Vagina (tissue), 2 donors: ENCODE measurements around the gene NOS3. TPM values are rescaled to one million over a fixed set of nuclear protein-coding genes. Genes with fewer than 3 reads are reported as not detected.

Source experiments
- DNase-seq, 2 donors: peaks; one replicate each; pipeline ENCODE4 v3.0.0-alpha.2; 2017; ENCODE audit errors: extremely low spot score in 2 of 2
- H3K27ac ChIP-seq: fragments of 200-600 bp; sonication (generic); one replicate; pipeline ENCODE4 v1.5.1; 2019
- H3K27me3 ChIP-seq: fragments of 200-600 bp; sonication (generic); one replicate; pipeline ENCODE4 v1.5.1; 2019
- H3K36me3 ChIP-seq, 2 donors: fragments of 200-600 bp; sonication (generic); one replicate each; pipeline ENCODE4 v1.5.1; 2017 to 2019
- H3K4me1 ChIP-seq: fragments of 200-600 bp; sonication (generic); one replicate; pipeline ENCODE4 v1.5.1; 2019
- H3K4me3 ChIP-seq, 2 donors: fragments of 200-600 bp; sonication (generic); 1 replicate in 1 of 2; 2 replicates in 1 of 2; pipeline ENCODE4 v1.5.1; 2016 to 2019
- H3K9me3 ChIP-seq: fragments of 200-600 bp; sonication (generic); one replicate; pipeline ENCODE4 v1.5.1; 2019
- CTCF ChIP-seq, 3 experiments: fragments of 450-650 bp in 2 of 3; fragments of 200-600 bp in 1 of 3; sonication (generic) in 1 of 3; IDR thresholded peaks; one replicate each; pipeline ENCODE4 v1.5.1; 2017 to 2019; ENCODE audit warnings: antibody characterized with exemption in 3 of 3, mild to moderate bottlenecking in 2 of 3, moderate library complexity in 2 of 3
- POLR2A ChIP-seq, 2 donors: fragments of 450-650 bp; IDR thresholded peaks; one replicate each; pipeline ENCODE4 v1.6.1; 2017; ENCODE audit warnings: antibody characterized with exemption in 2 of 2, mild to moderate bottlenecking in 2 of 2, moderate library complexity in 2 of 2
- POLR2AphosphoS5 ChIP-seq, 2 donors: sonication (generic); formaldehyde crosslinking; IDR thresholded peaks; one replicate each; pipeline ENCODE4 v1.9.0; 2017; ENCODE audit warnings: antibody characterized with exemption in 2 of 2, mild to moderate bottlenecking in 2 of 2, low read depth in 1 of 2; ENCODE audit not compliant: insufficient read depth in 1 of 2
- intact Hi-C: fragments of 100-400 bp; cut with DNase I; formaldehyde crosslinking; loops from one replicate; pipeline ENCODE4 v1.15.1; 2023
- total RNA-seq: library from RNA; depleted of rRNA; stranded (reverse); fragments of >200 nt; gene quantifications from one replicate; pipeline ENCODE4 v1.2.3, GENCODE V29; 2016

The NOS3 gene
- total RNA-seq, 1 donor from 2014 or later, result 22.8 TPM

- intact Hi-C loops, result no loop called here
- Histone ChIP-seq H3K4me1 (no peaks in the 10 kb centered on the region), H3K27ac (no peak overlapping the region), H3K36me3 (no peaks in the 10 kb centered on the region), H3K27me3 (no peaks in the 10 kb centered on the region), H3K9me3 (no peaks in the 10 kb centered on the region), H3K4me3 (no peak overlapping the region)
- DNase-seq, result no peak
- no peak for TF ChIP-seq CTCF (IDR thresholded peaks at IDR 0.05)
- TF ChIP-seq POLR2AphosphoS5 (IDR thresholded peaks at IDR 0.05; ENCODE audit: insufficient read depth in 1 of 2, low read depth in 1 of 2), result no peak
- TF ChIP-seq POLR2A (IDR thresholded peaks at IDR 0.05), result no peak
Measured at GRCh38 chr7:150967349-150967748, 23.5 kb upstream of the NOS3 start.

GRCh38 chr7:150968056-150968733 is 22.6 kb upstream of the NOS3 start:
- no peak for DNase-seq
- Histone ChIP-seq H3K27me3 (no peaks in the 10 kb centered on the region), H3K36me3 (no peaks in the 10 kb centered on the region), H3K9me3 (no peaks in the 10 kb centered on the region), H3K27ac (no peak overlapping the region), H3K4me3 (no peak overlapping the region), H3K4me1 (no peaks in the 10 kb centered on the region)
- no peak for TF ChIP-seq CTCF (IDR thresholded peaks at IDR 0.05)
- TF ChIP-seq POLR2AphosphoS5 (IDR thresholded peaks at IDR 0.05; ENCODE audit: insufficient read depth in 1 of 2, low read depth in 1 of 2), result no peak
- TF ChIP-seq POLR2A (IDR thresholded peaks at IDR 0.05), result no peak
- intact Hi-C loops, result no loop called here

GRCh38 chr7:150968734-150969372 is 22.0 kb upstream of the NOS3 start:
- no peak overlapping the region for H3K27ac ChIP-seq
- no peaks in the 10 kb centered on the region for H3K36me3 ChIP-seq
- no peaks in the 10 kb centered on the region for H3K27me3 ChIP-seq
- no peak overlapping the region for H3K4me3 ChIP-seq
- DNase-seq, result no peak
- H3K9me3 ChIP-seq, result no peaks in the 10 kb centered on the region
- no peak for TF ChIP-seq CTCF (IDR thresholded peaks at IDR 0.05)
- intact Hi-C loops, result no loop called here
- H3K4me1 ChIP-seq, result no peaks in the 10 kb centered on the region

- Histone ChIP-seq H3K9me3 (no peaks in the 10 kb centered on the region), H3K4me3 (no peak overlapping the region), H3K36me3 (no peaks in the 10 kb centered on the region), H3K4me1 (peaks cover 4% of the 10 kb centered on the region), H3K27ac (no peak overlapping the region), H3K27me3 (no peaks in the 10 kb centered on the region)
- TF ChIP-seq POLR2A (IDR thresholded peaks at IDR 0.05), result no peak
- no peak for TF ChIP-seq CTCF (IDR thresholded peaks at IDR 0.05)
- no peak for TF ChIP-seq POLR2AphosphoS5 (IDR thresholded peaks at IDR 0.05; ENCODE audit: insufficient read depth in 1 of 2, low read depth in 1 of 2)
- no peak for DNase-seq
- intact Hi-C loops, result no loop called here
Measured at GRCh38 chr7:150969475-150969874, 21.3 kb upstream of the NOS3 start.

GRCh38 chr7:150970424-150970823 is 20.4 kb upstream of the NOS3 start:
- intact Hi-C loops, result no loop called here
- Histone ChIP-seq H3K4me1 (peaks cover 14% of the 10 kb centered on the region), H3K36me3 (no peaks in the 10 kb centered on the region), H3K27ac (no peak overlapping the region), H3K27me3 (no peaks in the 10 kb centered on the region), H3K9me3 (no peaks in the 10 kb centered on the region), H3K4me3 (no peak overlapping the region)
- no peak for DNase-seq
- TF ChIP-seq CTCF (IDR thresholded peaks at IDR 0.05), result no peak
